HepG2 (cell line): Measurements from ENCODE around the gene FAM114A1. TPM values are rescaled to one million over a fixed set of nuclear protein-coding genes. Genes with fewer than 3 reads are reported as not detected.

ENCODE experiments used
- ATAC-seq: fragments of 200-7000 bp; cut with Tn5 transposase; 3 replicates; pipeline ENCODE4 v1.9.1; 2020; ENCODE audit warnings: mild to moderate bottlenecking, moderate library complexity
- BruUV-seq: library from RNA; stranded (reverse); fragments of 400-500 nt; replicated peaks from 2 replicates; lab custom pipeline; 2021; lab: Mats Ljungman, UMichigan
- CTCF ChIA-PET: fragments of 300-600 bp; formaldehyde crosslinking; extraction: SDS; loops from one replicate; lab custom pipeline; 2021; ENCODE audit warnings: low total read pairs, inconsistent platforms, low intra/inter-chr PET ratio; lab: Yijun Ruan, JAX
- POLR2A ChIA-PET: fragments of 350-600 bp; sonication (Branson Sonifier 250); formaldehyde crosslinking; loops from one replicate; lab custom pipeline; 2020; ENCODE audit warnings: antibody characterized with exemption, inconsistent platforms; lab: Yijun Ruan, JAX
- DNase-seq: peaks from one replicate; pipeline ENCODE4 v3.0.0-alpha.2; 2015; ENCODE audit warnings: low spot score
- FAIRE-seq: peaks from 3 replicates; lab custom pipeline; 2011; peaks lifted over from hg19 to GRCh38; lab: Jason Lieb, UNC
- H2AFZ ChIP-seq: one replicate; pipeline ENCODE4 v1.6.1; 2011; ENCODE audit warnings: low read length, inconsistent platforms
- H3K27ac ChIP-seq: fragments of 300-600 bp; 3 replicates; pipeline ENCODE4 v1.8.0; 2011; ENCODE audit warnings: mixed run types, mild to moderate bottlenecking, mixed read lengths, low read length, inconsistent platforms; ENCODE audit not compliant: insufficient read depth; ENCODE audit errors: extremely low read length
- H3K27me3 ChIP-seq, 2 experiments: fragments of 200-600 bp in 1 of 2; 2 replicates in 1 of 2; 3 replicates in 1 of 2; pipeline versions ENCODE4 v1.6.0 to v1.8.0; 2011; ENCODE audit warnings: low read length in 2 of 2, mild to moderate bottlenecking in 2 of 2, moderate library complexity in 2 of 2, inconsistent platforms in 1 of 2; ENCODE audit not compliant: insufficient read depth in 2 of 2, control insufficient read depth in 1 of 2
- H3K36me3 ChIP-seq, 2 experiments: fragments of 200-600 bp in 1 of 2; replicated peaks in 1 of 2; 2 replicates in 1 of 2; 3 replicates in 1 of 2; pipeline versions ENCODE4 v1.5.1 to v1.8.0; 2011; ENCODE audit warnings: low read length in 2 of 2, inconsistent platforms in 1 of 2; ENCODE audit not compliant: insufficient read depth in 2 of 2, control insufficient read depth in 1 of 2
- H3K4me1 ChIP-seq: 2 replicates; pipeline ENCODE4 v1.5.1; 2012; ENCODE audit warnings: low read length, inconsistent platforms; ENCODE audit not compliant: insufficient read depth
- H3K4me2 ChIP-seq: 2 replicates; pipeline ENCODE4 v1.6.0; 2011; ENCODE audit warnings: low read depth, low read length, inconsistent platforms
- H3K4me3 ChIP-seq, 3 experiments: fragments of 200-600 bp in 1 of 3; sonication (generic), shearing (Covaris generic) in 1 of 3; replicated peaks in 1 of 3; 2 replicates each; pipeline ENCODE4 v1.5.1; 2011 to 2016; ENCODE audit warnings: low read length in 3 of 3, inconsistent platforms in 2 of 3, low read depth in 2 of 3, mild to moderate bottlenecking in 2 of 3, control low read depth in 1 of 3, mixed read lengths in 1 of 3; ENCODE audit not compliant: insufficient read depth in 1 of 3
- H3K79me2 ChIP-seq: one replicate; pipeline ENCODE4 v1.6.1; 2011; ENCODE audit warnings: low read length, inconsistent platforms; ENCODE audit not compliant: insufficient read depth
- H3K9ac ChIP-seq: 2 replicates; pipeline ENCODE4 v1.6.0; 2011; ENCODE audit warnings: mild to moderate bottlenecking, low read depth, low read length, inconsistent platforms; ENCODE audit not compliant: insufficient read depth
- H3K9me3 ChIP-seq: 2 replicates; pipeline ENCODE4 v1.5.1; 2012; ENCODE audit warnings: mild to moderate bottlenecking, low read length
- H4K20me1 ChIP-seq: 2 replicates; pipeline ENCODE4 v1.6.0; 2011; ENCODE audit warnings: inconsistent platforms, mild to moderate bottlenecking, low read length, moderate library complexity; ENCODE audit not compliant: insufficient read depth
- SMC3 ChIP-seq: IDR thresholded peaks from 2 replicates; pipeline ENCODE4 v1.6.1; 2011; ENCODE audit warnings: low read length, improper control_type of control experiment
- STAG1 ChIP-seq: sonication (generic); formaldehyde crosslinking; IDR thresholded peaks from 2 replicates; pipeline ENCODE4 v1.4.0; 2020; ENCODE audit warnings: missing genetic modification reagents
- ZFP37 ChIP-seq: sonication (generic); formaldehyde crosslinking; IDR thresholded peaks from 2 replicates; pipeline ENCODE4 v1.4.0; 2020; ENCODE audit warnings: missing genetic modification reagents, borderline replicate concordance
- ZNF326 ChIP-seq: sonication (generic); formaldehyde crosslinking; IDR thresholded peaks from 2 replicates; pipeline ENCODE4 v1.4.0; 2020; ENCODE audit warnings: missing genetic modification reagents, borderline replicate concordance
- ZNF768 ChIP-seq: sonication (generic); formaldehyde crosslinking; IDR thresholded peaks from 2 replicates; pipeline ENCODE4 v1.4.0; 2020; ENCODE audit warnings: missing genetic modification reagents
- WGBS: methylation state at CpG from one replicate; pipeline ENCODE4 v1.1.6; 2017; ENCODE audit warnings: low lambda C conversion rate; 5-methylcytosine and 5-hydroxymethylcytosine counted together
- in situ Hi-C: cut with HindIII; loops from 2 replicates; pipeline ENCODE4 v1.10.0; 2017; ENCODE audit warnings: low pct_unique_long_range_greater_than_20kb; ENCODE audit not compliant: extremely low pct_ligation_motif_present
- intact Hi-C: fragments of 100-400 bp; cut with micrococcal nuclease; formaldehyde crosslinking; loops from one replicate; pipeline ENCODE4 v1.10.0; 2022; ENCODE audit not compliant: unreplicated experiment
- polyA plus RNA-seq, 8 experiments: library from polyadenylated mRNA; depleted of rRNA in 3 of 8; stranded (reverse) in 7 of 8; unstranded in 1 of 8; fragments of >200 nt; fragmentation: Illumina TruSeq in 4 of 8; extraction: Trizol in 4 of 8; gene quantifications; 2 replicates each; pipeline versions ENCODE4 v1.2.1 to v1.2.3, GENCODE V29; 2011 to 2016; ENCODE audit warnings: low read depth in 4 of 8, missing spikeins in 1 of 8, mixed read lengths in 1 of 8; ENCODE audit not compliant: insufficient read depth in 1 of 8
- total RNA-seq, 5 experiments: library from RNA; depleted of rRNA; stranded (reverse); fragments of >200 nt; fragmentation: Illumina TruSeq; extraction: Trizol; gene quantifications; 2 replicates each; pipeline ENCODE4 v1.2.3, GENCODE V29; 2016; ENCODE audit warnings: low read depth in 1 of 5
- TF ChIP-seq, protein P1 (sequence below): sonication (generic); formaldehyde crosslinking; IDR thresholded peaks from 2 replicates; pipeline ENCODE4 v1.5.0; 2020; ENCODE audit warnings: mild to moderate bottlenecking, missing genetic modification reagents, moderate library complexity

FAM114A1 gene
- total and polyA plus RNA-seq, 2 of the 13 experiments (the other 11 are each of a cell fraction or from before 2014, with no cell fraction given) = 61.0 to 76.9 TPM

- DNase-seq = no peak
- H3K36me3 ChIP-seq = peaks cover 16 to 36% of the 10 kb centered on the region in 2 experiments
- no peak overlapping the region for H3K27ac ChIP-seq
- CTCF ChIA-PET = interaction anchor here (1.8 kb wide), 1 partner anchor 233 kb away, joined by 11 read pairs; no protein-coding TSS in a partner anchor
- no TSS peak for BruUV-seq
- POLR2A ChIA-PET = no interaction called here
- no peaks in the 10 kb centered on the region for H3K9me3 ChIP-seq
- H4K20me1 ChIP-seq = no peaks in the 10 kb centered on the region
- H3K4me1 ChIP-seq = peaks cover 43% of the 10 kb centered on the region
- TF ChIP-seq ZNF326 (CRISPR knock-in tag) = no peak
- peak; percentile 32; the same call in 1 of the 2 replicates for TF ChIP-seq ZNF768 (CRISPR knock-in tag)
- in situ Hi-C loops = loop anchor here (5.0 kb wide), 1 partner anchor 235 kb away; no protein-coding TSS in a partner anchor
- H3K4me3 ChIP-seq = no peak overlapping the region
- no peak overlapping the region for H3K4me2 ChIP-seq
- no peak for FAIRE-seq
- H2AFZ ChIP-seq = no peak overlapping the region
- intact Hi-C loops = loop anchor here (10.0 kb wide), 1 partner anchor 143 kb away; no protein-coding TSS in a partner anchor
- 88% methylated on average over 5 of the region's 5 CpGs for WGBS
- H3K79me2 ChIP-seq = peaks cover 9% of the 10 kb centered on the region
- H3K27me3 ChIP-seq = no peaks in the 10 kb centered on the region
- no peak for ATAC-seq
- no peak overlapping the region for H3K9ac ChIP-seq
Measured at GRCh38 chr4:38902221-38902620, 34.6 kb downstream of the FAM114A1 start.

GRCh38 chr4:38902695-38903094 lies 35.1 kb downstream of the FAM114A1 start:
- POLR2A ChIA-PET = interaction anchor here (0.6 to 3.0 kb wide), 2 partner anchors 141 to 232 kb away, joined by 3 to 27 read pairs; no protein-coding TSS in a partner anchor
- no TSS peak for BruUV-seq
- Histone ChIP-seq H3K9me3 (no peaks in the 10 kb centered on the region), H3K9ac (no peak overlapping the region), H3K4me2 (no peak overlapping the region), H3K4me3 (no peak overlapping the region), H3K36me3 (peaks cover 16 to 38% of the 10 kb centered on the region in 2 experiments), H3K79me2 (peaks cover 9% of the 10 kb centered on the region), H4K20me1 (no peaks in the 10 kb centered on the region), H2AFZ (no peak overlapping the region), H3K27ac (no peak overlapping the region), H3K4me1 (peaks cover 43% of the 10 kb centered on the region), H3K27me3 (no peaks in the 10 kb centered on the region)
- TF ChIP-seq ZFP37 (CRISPR knock-in tag) = no peak
- TF ChIP-seq, protein P1, sequence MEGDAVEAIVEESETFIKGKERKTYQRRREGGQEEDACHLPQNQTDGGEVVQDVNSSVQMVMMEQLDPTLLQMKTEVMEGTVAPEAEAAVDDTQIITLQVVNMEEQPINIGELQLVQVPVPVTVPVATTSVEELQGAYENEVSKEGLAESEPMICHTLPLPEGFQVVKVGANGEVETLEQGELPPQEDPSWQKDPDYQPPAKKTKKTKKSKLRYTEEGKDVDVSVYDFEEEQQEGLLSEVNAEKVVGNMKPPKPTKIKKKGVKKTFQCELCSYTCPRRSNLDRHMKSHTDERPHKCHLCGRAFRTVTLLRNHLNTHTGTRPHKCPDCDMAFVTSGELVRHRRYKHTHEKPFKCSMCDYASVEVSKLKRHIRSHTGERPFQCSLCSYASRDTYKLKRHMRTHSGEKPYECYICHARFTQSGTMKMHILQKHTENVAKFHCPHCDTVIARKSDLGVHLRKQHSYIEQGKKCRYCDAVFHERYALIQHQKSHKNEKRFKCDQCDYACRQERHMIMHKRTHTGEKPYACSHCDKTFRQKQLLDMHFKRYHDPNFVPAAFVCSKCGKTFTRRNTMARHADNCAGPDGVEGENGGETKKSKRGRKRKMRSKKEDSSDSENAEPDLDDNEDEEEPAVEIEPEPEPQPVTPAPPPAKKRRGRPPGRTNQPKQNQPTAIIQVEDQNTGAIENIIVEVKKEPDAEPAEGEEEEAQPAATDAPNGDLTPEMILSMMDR (CRISPR knock-in tag) = peak; percentile 49
- TF ChIP-seq SMC3 = 0 out of 2 replicates have a peak, but pooled peaks have one; percentile 13
- TF ChIP-seq STAG1 = peak; percentile 64
- intact Hi-C loops (loop anchor here (10.0 kb wide), 1 partner anchor 142 kb away; no protein-coding TSS in a partner anchor), in situ Hi-C loops (loop anchor here (5.0 kb wide), 1 partner anchor 235 kb away; no protein-coding TSS in a partner anchor)
- DNase-seq (peak; percentile 27), ATAC-seq (no peak), FAIRE-seq (peak; percentile 48)
- CTCF ChIA-PET = interaction anchor here (1.8 kb wide), 1 partner anchor 232 kb away, joined by 11 read pairs; no protein-coding TSS in a partner anchor
